Activated naive CD4-positive, alpha-beta T cell treated with anti-CD3 and anti-CD28 coated beads, Interleukin-2, amount 50 U/mL, for 24 hours (primary cell): ENCODE data around the gene TECPR1.
A peak's percentile ranks its signal among the peaks of the same experiment; 100 is the strongest.

ENCODE experiments used
- H3K27ac Mint-ChIP-seq: one replicate; pipeline ENCODE4 v1.8.0; 2021; ENCODE audit warnings: mild to moderate bottlenecking, mixed read lengths
- H3K27me3 Mint-ChIP-seq: one replicate; pipeline ENCODE4 v1.8.0; 2021; ENCODE audit warnings: mixed read lengths
- H3K36me3 Mint-ChIP-seq: one replicate; pipeline ENCODE4 v1.8.0; 2021; ENCODE audit warnings: mixed read lengths
- H3K4me1 Mint-ChIP-seq: one replicate; pipeline ENCODE4 v1.8.0; 2021; ENCODE audit warnings: mixed read lengths
- H3K4me3 Mint-ChIP-seq: one replicate; pipeline ENCODE4 v1.8.0; 2021; ENCODE audit warnings: mild to moderate bottlenecking, mixed read lengths
- H3K9me3 Mint-ChIP-seq: one replicate; pipeline ENCODE4 v1.8.0; 2021; ENCODE audit warnings: mixed read lengths

The TECPR1 gene

GRCh38 chr7:98251601-98252424 lies at the start of gene TECPR1:
TSS of gene TECPR1 (minus strand) at chr7:98252232. CDS start at chr7:98246146, 6,086 bp downstream.
- H3K27ac Mint-ChIP-seq = peak within 1 kb of the TSS; percentile 96
- H3K36me3 Mint-ChIP-seq = peaks cover 7% of the 10 kb centered on the region
- no peaks in the 10 kb centered on the region for H3K9me3 Mint-ChIP-seq
- peaks cover 71% of the 10 kb centered on the region for H3K4me1 Mint-ChIP-seq
- H3K27me3 Mint-ChIP-seq = no peaks in the 10 kb centered on the region
- peak within 1 kb of the TSS; percentile 96 for H3K4me3 Mint-ChIP-seq

GRCh38 chr7:98300595-98301372 lies 48.8 kb upstream of the TECPR1 start:
- no peaks in the 10 kb centered on the region for H3K4me1 Mint-ChIP-seq
- peaks cover 1% of the 10 kb centered on the region for H3K36me3 Mint-ChIP-seq
- no peaks in the 10 kb centered on the region for H3K9me3 Mint-ChIP-seq
- no peak overlapping the region for H3K27ac Mint-ChIP-seq
- H3K4me3 Mint-ChIP-seq = no peak overlapping the region
- no peaks in the 10 kb centered on the region for H3K27me3 Mint-ChIP-seq

- Mint-ChIP-seq H3K27me3 (no peaks in the 10 kb centered on the region), H3K36me3 (peaks cover 1% of the 10 kb centered on the region), H3K9me3 (no peaks in the 10 kb centered on the region), H3K27ac (no peak overlapping the region), H3K4me3 (no peak overlapping the region), H3K4me1 (no peaks in the 10 kb centered on the region)
Measured at GRCh38 chr7:98297626-98298286, 45.7 kb upstream of the TECPR1 start.

- peaks cover 1% of the 10 kb centered on the region for H3K36me3 Mint-ChIP-seq
- H3K9me3 Mint-ChIP-seq = no peaks in the 10 kb centered on the region
- H3K4me3 Mint-ChIP-seq = no peak overlapping the region
- H3K27ac Mint-ChIP-seq = no peak overlapping the region
- no peaks in the 10 kb centered on the region for H3K4me1 Mint-ChIP-seq
- no peaks in the 10 kb centered on the region for H3K27me3 Mint-ChIP-seq
Measured at GRCh38 chr7:98296833-98297232, 44.8 kb upstream of the TECPR1 start.

- Mint-ChIP-seq H3K4me1 (no peaks in the 10 kb centered on the region), H3K36me3 (peaks cover 1% of the 10 kb centered on the region), H3K4me3 (no peak overlapping the region), H3K27me3 (no peaks in the 10 kb centered on the region), H3K27ac (no peak overlapping the region), H3K9me3 (no peaks in the 10 kb centered on the region)
Measured at GRCh38 chr7:98295467-98296192, 43.6 kb upstream of the TECPR1 start.

GRCh38 chr7:98294798-98295382 lies 42.9 kb upstream of the TECPR1 start:
- Mint-ChIP-seq H3K4me3 (no peak overlapping the region), H3K27me3 (no peaks in the 10 kb centered on the region), H3K36me3 (peaks cover 1% of the 10 kb centered on the region), H3K27ac (no peak overlapping the region), H3K9me3 (no peaks in the 10 kb centered on the region), H3K4me1 (no peaks in the 10 kb centered on the region)

GRCh38 chr7:98294326-98294725 lies 42.3 kb upstream of the TECPR1 start:
- H3K9me3 Mint-ChIP-seq = no peaks in the 10 kb centered on the region
- H3K4me3 Mint-ChIP-seq = no peak overlapping the region
- no peaks in the 10 kb centered on the region for H3K27me3 Mint-ChIP-seq
- H3K36me3 Mint-ChIP-seq = peaks cover 1% of the 10 kb centered on the region
- H3K27ac Mint-ChIP-seq = no peak overlapping the region
- no peaks in the 10 kb centered on the region for H3K4me1 Mint-ChIP-seq

GRCh38 chr7:98293746-98294145 lies 41.7 kb upstream of the TECPR1 start:
- H3K9me3 Mint-ChIP-seq = no peaks in the 10 kb centered on the region
- H3K4me3 Mint-ChIP-seq = no peak overlapping the region

GRCh38 chr7:98293265-98293664 lies 41.2 kb upstream of the TECPR1 start:
- no peaks in the 10 kb centered on the region for H3K27me3 Mint-ChIP-seq
- H3K9me3 Mint-ChIP-seq = no peaks in the 10 kb centered on the region
- no peak overlapping the region for H3K4me3 Mint-ChIP-seq
- no peaks in the 10 kb centered on the region for H3K4me1 Mint-ChIP-seq
- no peak overlapping the region for H3K27ac Mint-ChIP-seq
- peaks cover 1% of the 10 kb centered on the region for H3K36me3 Mint-ChIP-seq

More at GRCh38 chr7:98293746-98294145, 41.7 kb upstream of the TECPR1 start:
- peaks cover 1% of the 10 kb centered on the region for H3K36me3 Mint-ChIP-seq
- no peaks in the 10 kb centered on the region for H3K27me3 Mint-ChIP-seq
- no peaks in the 10 kb centered on the region for H3K4me1 Mint-ChIP-seq
- H3K27ac Mint-ChIP-seq = no peak overlapping the region

- Mint-ChIP-seq H3K4me1 (no peaks in the 10 kb centered on the region), H3K27ac (no peak overlapping the region), H3K27me3 (no peaks in the 10 kb centered on the region), H3K36me3 (no peaks in the 10 kb centered on the region), H3K9me3 (no peaks in the 10 kb centered on the region), H3K4me3 (no peak overlapping the region)
Measured at GRCh38 chr7:98291717-98292116, 39.7 kb upstream of the TECPR1 start.

- Mint-ChIP-seq H3K4me1 (peaks cover 12% of the 10 kb centered on the region), H3K9me3 (no peaks in the 10 kb centered on the region), H3K27ac (no peak overlapping the region), H3K36me3 (no peaks in the 10 kb centered on the region), H3K27me3 (no peaks in the 10 kb centered on the region), H3K4me3 (no peak overlapping the region)
Measured at GRCh38 chr7:98289333-98289875, 37.4 kb upstream of the TECPR1 start.

GRCh38 chr7:98288064-98288823 lies 36.2 kb upstream of the TECPR1 start:
- Mint-ChIP-seq H3K27me3 (no peaks in the 10 kb centered on the region), H3K4me3 (no peak overlapping the region), H3K27ac (no peak overlapping the region), H3K36me3 (no peaks in the 10 kb centered on the region), H3K9me3 (no peaks in the 10 kb centered on the region), H3K4me1 (peaks cover 23% of the 10 kb centered on the region)

- no peaks in the 10 kb centered on the region for H3K9me3 Mint-ChIP-seq
- H3K27ac Mint-ChIP-seq = no peak overlapping the region
- H3K4me1 Mint-ChIP-seq = peaks cover 30% of the 10 kb centered on the region
- no peaks in the 10 kb centered on the region for H3K27me3 Mint-ChIP-seq
- no peaks in the 10 kb centered on the region for H3K36me3 Mint-ChIP-seq
- no peak overlapping the region for H3K4me3 Mint-ChIP-seq
Measured at GRCh38 chr7:98287486-98287959, 35.5 kb upstream of the TECPR1 start.
